DND-41 (cell line): ENCODE results near the gene RNF152.

Source experiments
- EZH2 ChIP-seq: IDR thresholded peaks from 3 replicates; pipeline ENCODE4 v1.6.1; 2012; ENCODE audit warnings: borderline replicate concordance, low read depth, mild to moderate bottlenecking, moderate library complexity, low read length, inconsistent platforms; ENCODE audit not compliant: severe bottlenecking
- TF ChIP-seq, protein P1 (sequence below): IDR thresholded peaks from 2 replicates; pipeline ENCODE4 v1.5.1; 2012; ENCODE audit warnings: borderline replicate concordance, low read length, moderate library complexity, mild to moderate bottlenecking; ENCODE audit not compliant: poor library complexity, severe bottlenecking; ENCODE audit errors: extremely low read depth

DNA sequence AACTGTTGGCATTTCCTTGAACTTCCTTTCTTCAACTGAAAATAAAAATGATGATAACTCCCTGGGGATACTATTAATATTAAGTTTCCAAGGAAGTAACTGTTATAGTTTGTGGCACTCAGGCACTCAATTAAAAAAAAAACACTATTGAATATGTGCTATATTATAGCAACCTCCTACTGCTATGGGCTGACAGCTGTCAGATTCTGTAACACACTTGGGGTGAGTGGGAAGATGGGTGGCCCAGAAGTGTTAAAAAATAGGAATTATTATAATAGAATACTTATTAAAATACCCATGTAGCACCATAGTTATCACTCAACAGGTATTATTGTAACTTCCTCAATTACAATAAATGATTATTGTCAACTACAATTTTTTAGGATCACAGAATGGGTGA lies 130.9 kb downstream of the RNF152 start:
- TF ChIP-seq, protein P1, sequence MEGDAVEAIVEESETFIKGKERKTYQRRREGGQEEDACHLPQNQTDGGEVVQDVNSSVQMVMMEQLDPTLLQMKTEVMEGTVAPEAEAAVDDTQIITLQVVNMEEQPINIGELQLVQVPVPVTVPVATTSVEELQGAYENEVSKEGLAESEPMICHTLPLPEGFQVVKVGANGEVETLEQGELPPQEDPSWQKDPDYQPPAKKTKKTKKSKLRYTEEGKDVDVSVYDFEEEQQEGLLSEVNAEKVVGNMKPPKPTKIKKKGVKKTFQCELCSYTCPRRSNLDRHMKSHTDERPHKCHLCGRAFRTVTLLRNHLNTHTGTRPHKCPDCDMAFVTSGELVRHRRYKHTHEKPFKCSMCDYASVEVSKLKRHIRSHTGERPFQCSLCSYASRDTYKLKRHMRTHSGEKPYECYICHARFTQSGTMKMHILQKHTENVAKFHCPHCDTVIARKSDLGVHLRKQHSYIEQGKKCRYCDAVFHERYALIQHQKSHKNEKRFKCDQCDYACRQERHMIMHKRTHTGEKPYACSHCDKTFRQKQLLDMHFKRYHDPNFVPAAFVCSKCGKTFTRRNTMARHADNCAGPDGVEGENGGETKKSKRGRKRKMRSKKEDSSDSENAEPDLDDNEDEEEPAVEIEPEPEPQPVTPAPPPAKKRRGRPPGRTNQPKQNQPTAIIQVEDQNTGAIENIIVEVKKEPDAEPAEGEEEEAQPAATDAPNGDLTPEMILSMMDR, result no peak
- no peak for TF ChIP-seq EZH2
